Activated CD4-positive, CD25-positive, alpha-beta regulatory T cell treated with anti-CD3 and anti-CD28 coated beads, Interleukin-2, amount 50 U/mL, for 16 hours (primary cell): ENCODE data around the gene EFS.
"Not testable (repeated sequence)": the region's sequence is repeated elsewhere in the genome, so short reads cannot be mapped to it uniquely, and the experiment has no call there.

ENCODE experiments used
- DNase-seq: peaks from one replicate; pipeline ENCODE4 v3.0.0-alpha.2; 2020; ENCODE audit warnings: low read depth, low spot score

Gene EFS, protein sequence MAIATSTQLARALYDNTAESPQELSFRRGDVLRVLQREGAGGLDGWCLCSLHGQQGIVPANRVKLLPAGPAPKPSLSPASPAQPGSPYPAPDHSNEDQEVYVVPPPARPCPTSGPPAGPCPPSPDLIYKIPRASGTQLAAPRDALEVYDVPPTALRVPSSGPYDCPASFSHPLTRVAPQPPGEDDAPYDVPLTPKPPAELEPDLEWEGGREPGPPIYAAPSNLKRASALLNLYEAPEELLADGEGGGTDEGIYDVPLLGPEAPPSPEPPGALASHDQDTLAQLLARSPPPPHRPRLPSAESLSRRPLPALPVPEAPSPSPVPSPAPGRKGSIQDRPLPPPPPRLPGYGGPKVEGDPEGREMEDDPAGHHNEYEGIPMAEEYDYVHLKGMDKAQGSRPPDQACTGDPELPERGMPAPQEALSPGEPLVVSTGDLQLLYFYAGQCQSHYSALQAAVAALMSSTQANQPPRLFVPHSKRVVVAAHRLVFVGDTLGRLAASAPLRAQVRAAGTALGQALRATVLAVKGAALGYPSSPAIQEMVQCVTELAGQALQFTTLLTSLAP

DNA sequence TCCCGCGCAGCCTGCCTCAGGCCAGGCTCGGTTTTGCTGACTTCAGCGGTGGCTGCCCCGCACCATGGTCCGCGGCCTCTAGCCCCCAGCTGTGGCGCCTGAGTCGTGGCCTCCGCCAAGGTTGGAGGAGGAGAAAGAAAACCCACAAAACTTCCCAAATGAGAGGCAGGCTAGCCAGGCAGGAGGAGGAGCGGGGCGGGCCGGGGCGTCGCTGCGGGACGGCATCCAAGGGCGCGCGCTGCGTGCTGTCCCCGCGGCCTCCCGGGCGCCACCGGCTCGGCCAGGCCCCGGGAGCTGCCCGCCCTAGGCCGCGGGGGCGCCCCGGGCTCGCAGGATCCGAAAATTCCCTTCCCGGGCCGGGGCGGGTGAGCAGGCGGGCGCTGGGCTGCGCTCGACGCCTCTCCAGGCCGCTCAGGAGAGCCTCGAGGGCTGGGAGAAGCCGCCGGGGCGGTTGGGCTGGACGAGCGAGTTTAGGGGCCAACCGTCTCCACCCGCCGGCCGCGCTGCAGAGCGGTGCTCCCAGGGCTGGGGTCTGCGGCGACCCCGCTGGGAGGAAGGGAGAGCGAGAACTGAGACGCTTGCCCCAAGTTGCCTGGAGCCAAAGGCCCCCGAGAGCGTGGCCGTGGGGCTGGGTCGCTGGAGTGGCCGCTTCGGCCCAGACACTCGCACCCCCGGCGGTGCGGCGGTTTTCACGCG lies at the start of gene EFS:
Gene EFS, minus strand, starts transcription at position 137 of the 696 bp plus-strand sequence. CDS start 147 bp downstream, outside the sequence.
- no peak for DNase-seq

DNA sequence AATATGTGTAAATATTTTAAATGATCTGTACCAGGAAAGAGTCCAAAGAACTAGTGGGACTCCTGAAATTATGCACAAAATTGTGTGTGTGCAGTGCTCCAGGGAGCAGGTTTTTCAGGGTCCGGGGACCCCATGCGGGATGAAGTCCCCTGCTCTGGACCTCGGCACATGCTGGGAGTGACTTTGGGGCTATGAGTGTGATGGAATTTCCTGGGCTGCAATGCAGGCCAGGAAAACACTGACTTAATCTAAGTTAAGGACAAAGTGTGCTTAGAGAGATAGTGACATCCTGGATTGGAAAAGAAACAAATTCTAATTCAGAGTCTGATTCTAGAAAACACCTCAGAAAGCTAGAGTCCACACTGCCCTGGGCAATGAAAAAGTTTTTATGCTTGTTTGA lies 49.3 kb upstream of the EFS start:
- no peak for DNase-seq

DNA sequence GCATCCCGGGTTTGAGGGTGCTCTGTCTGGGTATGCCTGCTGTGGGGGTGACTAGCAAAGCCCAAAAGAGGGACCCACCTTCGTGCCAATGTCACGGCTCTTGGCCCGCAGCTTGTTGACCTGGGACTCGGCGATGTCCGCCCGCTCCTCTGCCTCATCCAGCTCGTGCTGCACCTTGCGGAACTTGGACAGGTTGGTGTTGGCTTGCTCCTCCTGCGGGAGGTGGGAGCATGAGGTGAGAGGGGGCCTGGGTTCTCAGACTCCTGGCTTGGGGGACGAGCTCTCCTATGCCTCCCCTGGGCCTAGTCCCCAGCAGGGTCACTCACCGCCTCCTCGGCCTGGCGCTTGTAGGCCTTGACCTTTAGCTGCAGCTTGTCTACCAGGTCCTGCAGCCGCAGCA lies 48.7 kb upstream of the EFS start:
- no peak for DNase-seq

DNA sequence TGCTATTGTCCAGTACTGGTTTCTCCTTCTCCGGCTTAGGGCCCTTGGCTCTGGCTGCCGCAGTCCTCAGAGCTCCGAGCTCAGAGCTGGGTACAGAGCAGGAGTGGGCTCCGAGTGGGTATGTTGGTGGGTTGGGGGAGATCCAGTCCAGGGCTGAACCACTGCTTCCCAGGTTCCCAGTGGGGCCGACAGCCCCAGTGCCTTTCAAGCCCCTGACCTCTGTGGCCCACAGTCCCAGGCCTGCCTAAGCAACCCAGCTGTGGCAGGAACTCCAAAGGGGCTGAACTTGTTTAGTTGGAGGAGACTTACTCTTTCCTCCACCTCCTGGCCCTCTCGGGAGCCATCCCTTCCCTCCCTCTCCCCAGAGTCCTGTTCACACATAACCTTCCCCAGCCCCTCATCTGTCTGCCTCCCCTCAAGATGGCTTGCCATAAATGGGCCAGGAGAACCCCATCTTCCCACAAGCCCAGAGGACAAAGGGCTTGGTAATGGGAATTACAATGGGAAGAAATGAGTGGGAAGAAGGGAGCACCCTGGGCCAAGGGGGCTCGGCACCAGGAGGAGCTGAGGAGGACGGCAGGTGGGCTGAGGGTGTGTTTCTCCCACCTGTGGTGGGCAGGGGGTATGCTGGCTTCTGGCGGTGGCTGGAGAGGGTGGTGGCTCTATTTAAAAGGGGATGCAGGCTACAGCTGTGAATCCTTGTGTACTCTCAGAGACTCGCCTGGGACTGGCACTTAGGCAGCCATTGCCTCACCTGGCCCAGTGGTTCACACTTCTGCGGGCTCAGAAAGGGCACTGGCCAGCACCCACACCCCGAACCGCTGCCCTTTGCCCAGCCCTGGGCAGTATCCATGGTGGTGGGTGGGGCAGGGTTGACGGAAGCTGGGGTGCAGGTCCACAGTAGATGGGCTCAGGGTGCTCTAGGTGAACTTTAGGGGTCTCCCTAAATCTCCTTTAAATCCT lies 46.9 kb upstream of the EFS start:
- DNase-seq: no peak

DNA sequence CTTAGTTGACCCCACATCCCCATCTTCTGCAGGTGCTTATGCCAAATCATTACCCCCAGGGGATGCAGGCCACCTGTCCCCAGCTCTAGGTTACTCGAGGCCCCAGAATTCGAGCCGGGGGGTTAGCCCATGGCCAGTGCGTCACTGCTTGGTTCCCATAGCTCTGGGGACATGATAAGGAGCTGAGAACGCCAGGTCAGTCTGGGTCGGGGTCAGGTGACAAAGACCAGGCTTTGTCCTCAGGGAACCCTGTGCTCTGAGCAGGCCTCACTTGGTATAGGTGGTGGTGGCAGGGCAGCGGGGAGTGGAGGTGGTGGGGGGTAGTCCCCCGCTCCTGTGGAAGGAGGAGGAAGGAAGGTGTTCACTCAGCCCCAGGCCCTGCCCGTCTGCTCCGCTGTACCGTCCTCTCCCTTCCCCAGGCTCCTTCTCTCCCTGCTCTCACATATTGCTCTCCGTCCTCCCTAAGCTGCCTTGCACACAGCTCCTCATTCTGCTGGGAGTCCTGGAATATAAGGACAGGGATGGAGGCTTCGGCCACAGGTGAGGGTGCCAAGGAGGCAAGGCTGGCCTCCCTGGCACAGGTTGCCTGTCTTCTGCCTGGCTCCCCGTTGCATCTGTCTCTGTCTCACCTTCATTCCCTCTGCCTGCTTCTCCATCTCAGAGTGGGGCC lies 45.1 kb upstream of the EFS start:
- no peak for DNase-seq

DNA sequence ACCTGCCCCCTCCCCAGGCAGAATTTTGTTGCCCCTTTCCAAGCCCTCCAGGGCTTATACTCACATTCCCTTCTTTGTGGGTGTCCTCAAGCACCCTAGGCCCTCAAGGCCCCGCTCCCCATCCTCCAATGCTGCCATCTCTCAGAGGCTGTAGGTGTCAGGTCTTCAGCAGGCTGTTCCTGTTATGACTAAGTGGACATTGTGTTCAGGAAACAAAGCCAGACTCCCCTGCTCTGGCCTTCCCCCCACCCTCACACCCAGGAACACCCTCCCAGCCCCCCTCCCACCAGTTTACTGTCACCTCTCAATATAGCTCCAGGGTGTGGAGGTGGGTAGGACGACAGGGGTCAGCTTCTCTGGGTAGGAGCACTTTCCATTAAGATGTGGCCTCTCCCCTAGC lies 44.5 kb upstream of the EFS start:
- no peak for DNase-seq

DNA sequence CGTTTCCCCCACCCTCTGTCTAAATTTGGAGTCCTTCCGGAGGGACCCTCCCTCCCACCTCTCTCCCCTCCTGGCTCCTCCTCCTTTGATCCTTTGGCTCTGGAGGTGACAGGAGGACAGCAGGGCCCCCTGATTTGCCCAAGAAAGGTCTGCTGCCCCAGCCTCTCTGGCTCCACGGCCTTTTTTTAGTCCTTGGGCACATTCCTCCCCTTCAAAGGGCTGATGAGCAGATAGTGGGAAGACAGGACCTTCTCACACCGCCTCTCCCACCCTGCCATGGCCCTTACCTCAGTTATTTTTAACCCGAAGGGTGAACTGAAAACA lies 43.3 kb upstream of the EFS start:
- DNase-seq: no peak

GRCh38 chr14:23407516-23408306 lies 42.7 kb upstream of the EFS start, which contains the start of gene MYH6:
MYH6 (minus strand) TSS chr14:23408273; CDS start chr14:23407223, 1,050 bp downstream.
- DNase-seq: no peak

- DNase-seq: no peak
Observed at GRCh38 chr14:23406725-23407355, 41.9 kb upstream of the EFS start.

- DNase-seq: no peak
Observed at GRCh38 chr14:23406244-23406643, 41.3 kb upstream of the EFS start.

DNA sequence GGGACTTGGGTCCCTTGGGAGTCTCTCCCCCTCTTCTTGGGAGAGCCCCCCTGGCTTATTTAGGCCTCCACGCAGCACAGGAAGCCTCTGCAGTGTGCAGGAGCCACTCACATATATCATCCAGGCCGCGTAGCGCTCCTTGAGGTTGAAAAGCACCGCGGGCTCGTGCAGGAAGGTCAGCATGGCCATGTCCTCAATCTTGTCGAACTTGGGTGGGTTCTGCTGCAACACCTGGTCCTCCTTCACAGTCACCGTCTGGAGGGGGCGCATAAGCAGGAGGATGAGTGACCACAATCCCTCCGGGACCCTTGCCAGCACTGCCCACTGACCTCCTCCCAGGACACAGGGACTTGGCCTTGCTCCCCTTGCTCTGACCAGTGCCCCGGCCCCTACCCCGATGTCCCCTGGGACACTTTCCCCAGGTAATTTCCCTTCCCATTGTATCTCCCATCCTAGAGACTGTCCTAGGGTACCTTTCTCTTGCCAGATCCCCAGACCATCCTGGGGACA lies 40.6 kb upstream of the EFS start:
- no peak for DNase-seq

DNA sequence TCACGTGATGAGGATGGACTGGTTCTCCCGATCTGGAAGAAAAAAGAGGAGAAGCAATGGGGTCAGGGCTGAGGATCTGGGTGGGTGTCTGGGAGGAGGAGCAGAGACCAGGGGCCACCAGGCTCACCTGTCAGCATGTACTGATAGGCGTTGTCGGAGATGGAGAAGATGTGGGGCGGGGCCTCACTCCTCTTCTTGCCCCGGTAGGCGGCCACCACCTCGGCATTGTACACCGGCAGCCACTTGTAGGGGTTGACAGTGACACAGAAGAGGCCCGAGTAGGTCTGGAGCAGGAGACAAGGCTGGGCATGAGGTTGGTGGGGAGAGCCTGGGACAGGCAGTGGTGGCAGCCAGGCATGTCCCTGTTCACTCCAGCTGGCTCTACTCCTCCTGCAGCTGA lies 40.1 kb upstream of the EFS start:
- DNase-seq: no peak

GRCh38 chr14:23404331-23404900 lies 39.4 kb upstream of the EFS start:
- DNase-seq: no peak

DNA sequence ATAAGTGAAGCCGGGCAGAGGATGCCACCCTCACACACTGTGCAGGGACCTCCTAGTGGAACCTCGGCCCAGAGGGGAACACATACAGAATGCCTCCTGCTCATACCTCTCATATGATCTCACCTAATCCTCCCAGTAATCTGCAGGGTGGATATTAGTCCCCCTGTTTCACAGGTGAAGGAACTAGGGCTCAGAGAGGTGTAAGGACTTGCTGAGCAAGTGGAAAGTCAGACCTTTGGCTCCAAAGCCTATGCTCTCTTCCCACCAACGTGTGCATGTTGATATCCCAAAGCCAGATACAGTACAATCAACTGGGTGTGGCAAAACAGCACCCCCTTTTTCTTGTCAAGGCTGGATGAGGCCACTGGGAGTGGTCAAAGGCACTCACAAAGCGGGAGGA lies 38.9 kb upstream of the EFS start:
- DNase-seq: no peak

DNA sequence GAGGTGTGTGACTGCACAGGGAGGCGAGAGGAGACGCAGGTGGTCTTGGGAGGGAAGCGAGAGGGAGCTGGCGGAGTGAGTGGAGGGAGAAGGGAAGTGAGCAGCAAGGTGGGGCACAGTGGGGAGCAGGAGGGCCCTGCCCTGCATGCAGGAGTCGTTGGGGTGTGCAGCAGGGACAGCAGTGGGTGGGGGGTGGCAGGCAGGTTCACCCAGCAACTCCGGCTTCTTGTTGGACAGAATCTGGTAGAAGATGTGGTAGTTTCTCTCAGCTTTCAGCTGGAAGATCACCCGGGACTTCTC lies 38.1 kb upstream of the EFS start:
- DNase-seq: no peak

DNA sequence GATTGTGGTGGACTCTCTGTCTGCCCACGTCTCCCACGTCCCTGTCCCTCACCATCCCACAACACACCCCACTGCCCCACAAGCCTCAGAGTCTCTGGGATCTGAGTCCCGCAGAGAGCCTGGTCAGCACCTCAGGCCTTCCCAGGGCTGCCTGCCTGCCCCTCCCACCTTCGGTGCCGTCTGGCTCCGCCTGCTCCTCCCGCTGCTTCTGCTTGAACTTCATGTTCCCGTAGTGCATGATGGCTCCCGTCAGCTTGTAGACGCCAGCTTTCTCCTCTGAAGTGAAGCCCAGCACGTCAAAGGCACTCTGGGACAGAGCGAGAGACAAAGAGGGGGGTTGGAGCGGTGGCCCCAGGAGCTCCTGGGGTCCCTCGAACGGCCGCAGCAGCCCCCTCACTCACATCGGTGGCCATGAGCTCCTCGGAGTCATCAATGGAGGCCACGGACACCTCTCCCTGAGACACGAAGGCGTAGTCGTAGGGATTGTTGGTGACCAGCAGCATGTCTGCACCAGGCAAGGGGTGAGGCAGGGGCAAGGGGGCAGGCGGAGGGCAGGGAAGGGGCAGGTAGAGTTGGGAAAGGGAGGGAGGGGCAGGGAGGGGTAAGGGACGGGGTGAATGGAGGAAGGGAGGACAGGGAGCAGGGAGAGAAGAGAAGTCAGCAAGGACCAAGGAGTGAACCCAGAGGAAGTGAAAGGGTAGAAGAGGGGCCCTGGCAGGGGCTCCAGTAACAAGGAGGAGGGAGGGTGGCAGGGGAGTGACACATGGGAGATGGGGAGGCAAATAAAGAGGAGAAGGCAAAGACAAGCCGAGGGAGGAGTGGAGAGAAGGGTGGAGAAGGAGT lies 37.5 kb upstream of the EFS start:
- DNase-seq: no peak

- DNase-seq: no peak
Observed at GRCh38 chr14:23401291-23401690, 36.3 kb upstream of the EFS start.

- DNase-seq: not testable (repeated sequence)
Observed at GRCh38 chr14:23400496-23401149, 35.7 kb upstream of the EFS start.
